NCI-H2196 treated with DMSO at 0.1 percent for 48 hours (cell line): ENCODE data around the gene RHBDF2.
"Not testable (repeated sequence)": the region's sequence is repeated elsewhere in the genome, so short reads cannot be mapped to it uniquely, and the experiment has no call there.

Source experiments
- DNase-seq: peaks from one replicate; lab custom pipeline; 2025; ENCODE audit not compliant: unreplicated experiment; lab: John Stamatoyannopoulos, UW

RHBDF2 gene

GRCh38 chr17:76525513-76525833, 24.2 kb upstream of the RHBDF2 start:
- not testable (repeated sequence) for DNase-seq

- DNase-seq, result no peak
These were observed 23.6 kb upstream of the RHBDF2 start for GRCh38 chr17:76524598-76525512.

GRCh38 chr17:76523084-76524037, 22.1 kb upstream of the RHBDF2 start:
- DNase-seq, result peak; percentile 74

GRCh38 chr17:76521683-76522082, 20.5 kb upstream of the RHBDF2 start:
- not testable (repeated sequence) for DNase-seq

- DNase-seq, result no peak
These were observed 20.0 kb upstream of the RHBDF2 start for GRCh38 chr17:76521262-76521661.

- no peak for DNase-seq
These were observed 18.1 kb upstream of the RHBDF2 start for GRCh38 chr17:76519048-76519966.

- no peak for DNase-seq
These were observed 16.4 kb upstream of the RHBDF2 start for GRCh38 chr17:76517638-76518038.

- no peak for DNase-seq
These were observed 14.2 kb upstream of the RHBDF2 start for GRCh38 chr17:76515274-76515949.

GRCh38 chr17:76514355-76514754, 13.1 kb upstream of the RHBDF2 start:
- DNase-seq, result not testable (repeated sequence)

- DNase-seq, result no peak
These were observed 12.1 kb upstream of the RHBDF2 start for GRCh38 chr17:76513306-76513692.

- no peak for DNase-seq
These were observed 11.4 kb upstream of the RHBDF2 start for GRCh38 chr17:76512366-76513305.

GRCh38 chr17:76511668-76512365, 10.6 kb upstream of the RHBDF2 start:
- DNase-seq, result no peak

- no peak for DNase-seq
These were observed 9.6 kb upstream of the RHBDF2 start for GRCh38 chr17:76510831-76511244.

GRCh38 chr17:76508472-76509063, 7.3 kb upstream of the RHBDF2 start:
- DNase-seq, result not testable (repeated sequence)

GRCh38 chr17:76506408-76507345, 5.5 kb upstream of the RHBDF2 start:
- peak; percentile 67 for DNase-seq

GRCh38 chr17:76504117-76504516, 2.9 kb upstream of the RHBDF2 start:
- DNase-seq, result no peak
